SHP77 (cell line): ENCODE results near the gene ALS2CL.
A peak's percentile ranks its signal among the peaks of the same experiment; 100 is the strongest.
"Not testable (repeated sequence)": the region's sequence is repeated elsewhere in the genome, so short reads cannot be mapped to it uniquely, and the experiment has no call there.

Experiments used
- DNase-seq, 2 experiments: peaks; one replicate each; lab custom pipeline; 2025; lab: John Stamatoyannopoulos, UW

The ALS2CL gene, protein sequence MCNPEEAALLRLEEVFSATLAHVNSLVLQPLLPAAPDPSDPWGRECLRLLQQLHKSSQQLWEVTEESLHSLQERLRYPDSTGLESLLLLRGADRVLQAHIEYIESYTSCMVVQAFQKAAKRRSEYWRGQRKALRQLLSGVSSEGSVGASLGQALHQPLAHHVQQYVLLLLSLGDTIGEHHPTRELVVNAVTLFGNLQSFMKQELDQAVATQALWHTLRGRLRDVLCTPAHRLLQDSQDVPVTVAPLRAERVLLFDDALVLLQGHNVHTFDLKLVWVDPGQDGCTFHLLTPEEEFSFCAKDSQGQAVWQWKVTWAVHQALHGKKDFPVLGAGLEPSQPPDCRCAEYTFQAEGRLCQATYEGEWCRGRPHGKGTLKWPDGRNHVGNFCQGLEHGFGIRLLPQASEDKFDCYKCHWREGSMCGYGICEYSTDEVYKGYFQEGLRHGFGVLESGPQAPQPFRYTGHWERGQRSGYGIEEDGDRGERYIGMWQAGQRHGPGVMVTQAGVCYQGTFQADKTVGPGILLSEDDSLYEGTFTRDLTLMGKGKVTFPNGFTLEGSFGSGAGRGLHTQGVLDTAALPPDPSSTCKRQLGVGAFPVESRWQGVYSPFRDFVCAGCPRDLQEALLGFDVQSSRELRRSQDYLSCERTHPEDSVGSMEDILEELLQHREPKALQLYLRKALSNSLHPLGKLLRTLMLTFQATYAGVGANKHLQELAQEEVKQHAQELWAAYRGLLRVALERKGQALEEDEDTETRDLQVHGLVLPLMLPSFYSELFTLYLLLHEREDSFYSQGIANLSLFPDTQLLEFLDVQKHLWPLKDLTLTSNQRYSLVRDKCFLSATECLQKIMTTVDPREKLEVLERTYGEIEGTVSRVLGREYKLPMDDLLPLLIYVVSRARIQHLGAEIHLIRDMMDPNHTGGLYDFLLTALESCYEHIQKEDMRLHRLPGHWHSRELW

GRCh38 chr3:46693038-46693891 is at the start of gene ALS2CL:
ALS2CL (minus strand) TSS chr3:46693679; CDS start chr3:46689440, 4,239 bp downstream.
- no peak for DNase-seq

GRCh38 chr3:46742992-46743585 is 49.6 kb upstream of the ALS2CL start:
- DNase-seq: no peak

- DNase-seq: not testable (repeated sequence)
These were observed 46.1 kb upstream of the ALS2CL start for GRCh38 chr3:46739565-46739964.

DNA sequence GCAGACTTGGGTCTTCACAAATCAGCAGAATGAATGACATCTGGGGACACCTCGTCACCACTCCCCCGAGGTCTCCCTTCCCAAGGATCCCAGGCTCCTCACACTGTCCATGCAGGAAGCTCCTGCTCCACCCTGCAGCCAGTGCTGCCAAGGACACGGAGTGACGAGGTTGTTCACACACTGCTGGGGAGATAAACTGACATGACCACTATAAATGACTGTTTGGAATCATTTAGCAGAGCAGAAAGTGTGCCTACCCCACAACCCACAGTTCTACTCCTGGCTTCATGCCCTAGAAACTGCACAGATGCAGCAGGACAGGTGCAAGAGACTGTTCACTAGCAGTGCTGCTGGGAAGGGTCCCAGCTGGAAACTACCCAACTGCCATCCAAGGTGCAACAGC is 43.9 kb upstream of the ALS2CL start:
- DNase-seq: peak in 1 of 2 experiments; percentile 19

DNA sequence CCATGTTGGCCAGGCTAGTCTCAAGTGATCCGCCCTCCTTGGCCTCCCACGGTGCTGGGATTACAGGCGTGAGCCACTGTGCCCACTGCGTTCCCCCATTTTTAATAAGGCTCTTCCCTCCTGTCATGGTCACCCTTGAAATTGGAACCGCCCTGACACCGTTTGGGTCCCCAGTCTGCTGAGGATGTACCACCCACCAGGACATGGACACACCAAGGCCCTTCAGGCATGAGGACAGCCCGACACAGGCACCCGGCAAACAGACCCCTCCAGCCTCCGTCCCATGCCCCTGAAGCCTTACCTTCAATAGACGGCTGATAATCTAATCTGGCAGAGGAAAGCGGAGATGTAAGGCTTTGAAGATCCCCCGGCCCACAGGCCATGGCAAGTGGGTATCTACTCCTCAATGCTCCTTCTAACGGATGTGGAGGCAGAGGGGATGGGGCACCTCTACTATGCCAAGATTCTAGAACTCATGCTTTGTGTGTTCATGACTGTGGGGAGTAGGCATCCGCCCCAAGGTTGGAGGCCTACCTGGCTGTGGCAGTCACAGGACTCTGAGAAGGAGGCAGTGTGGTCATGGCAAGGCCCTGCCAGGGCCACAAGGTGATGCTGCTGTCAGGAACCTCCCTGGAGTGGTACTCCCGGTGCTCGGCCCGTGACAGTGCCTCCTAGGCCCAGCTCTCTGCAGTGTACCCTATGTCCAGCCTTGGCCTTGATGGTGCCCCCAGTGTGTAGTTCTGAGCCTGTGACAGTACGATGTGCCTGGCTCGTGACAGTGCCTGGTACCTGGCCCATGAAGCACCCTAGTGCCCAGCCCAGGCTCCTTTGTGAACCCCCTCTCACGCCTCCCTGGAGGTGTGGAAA is 42.8 kb upstream of the ALS2CL start:
- no peak for DNase-seq

- DNase-seq: no peak
These were observed 41.3 kb upstream of the ALS2CL start for GRCh38 chr3:46734773-46735172.

DNA sequence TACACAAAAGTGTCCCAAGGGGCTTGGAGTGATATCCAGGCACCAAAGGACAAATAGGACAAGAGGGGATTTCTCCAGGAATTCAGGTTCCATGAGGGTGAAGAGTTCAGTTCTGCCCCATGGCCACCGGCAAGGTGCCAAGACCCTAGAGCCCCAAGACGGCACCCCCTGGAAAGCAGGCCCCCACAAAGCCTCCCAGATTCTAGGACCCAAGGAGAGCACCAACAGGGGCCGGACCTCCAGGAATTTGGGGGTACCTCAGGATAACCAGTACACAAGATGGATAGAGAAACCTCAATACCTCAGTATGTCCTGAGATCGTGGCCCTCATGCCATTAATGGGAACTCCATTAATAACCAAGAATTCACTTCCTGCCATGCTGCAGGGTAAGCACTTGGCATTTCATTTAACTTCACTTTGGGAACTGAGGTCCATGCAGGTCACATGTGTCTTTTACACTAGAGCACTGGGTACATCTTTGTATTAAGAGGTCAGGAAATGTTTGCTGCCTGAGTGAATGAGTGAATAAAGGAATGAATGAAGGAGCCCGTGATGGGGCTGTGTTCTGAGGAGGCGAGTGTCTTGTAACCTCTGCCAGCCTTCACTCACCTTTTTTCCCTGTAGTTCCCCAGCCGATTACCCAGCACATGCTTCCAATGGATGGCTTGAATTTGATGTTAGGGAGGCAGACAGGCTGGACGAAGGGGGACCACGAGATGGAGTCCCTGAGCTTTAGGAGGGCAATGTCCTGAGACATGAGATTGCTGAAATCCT is 39.7 kb upstream of the ALS2CL start:
- DNase-seq: no peak

DNA sequence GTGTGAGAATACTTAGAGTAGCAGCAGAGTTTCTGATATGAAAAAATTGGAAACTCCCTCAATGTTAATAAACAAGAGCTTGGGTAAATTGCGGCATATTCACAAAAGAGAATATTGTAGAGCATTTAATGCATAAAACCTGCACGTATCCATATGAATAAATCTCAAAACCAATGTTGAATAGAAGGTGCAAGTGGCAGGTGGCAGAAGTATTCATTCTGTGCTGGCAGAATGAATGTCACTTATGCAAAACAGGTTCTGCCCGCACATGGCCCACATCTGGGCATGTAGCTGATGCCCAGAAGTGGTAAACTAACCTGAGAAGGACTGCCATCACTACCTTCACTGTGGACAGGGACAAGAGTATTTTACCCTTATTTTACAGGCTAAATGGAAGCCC is 38.3 kb upstream of the ALS2CL start:
- DNase-seq: no peak

DNA sequence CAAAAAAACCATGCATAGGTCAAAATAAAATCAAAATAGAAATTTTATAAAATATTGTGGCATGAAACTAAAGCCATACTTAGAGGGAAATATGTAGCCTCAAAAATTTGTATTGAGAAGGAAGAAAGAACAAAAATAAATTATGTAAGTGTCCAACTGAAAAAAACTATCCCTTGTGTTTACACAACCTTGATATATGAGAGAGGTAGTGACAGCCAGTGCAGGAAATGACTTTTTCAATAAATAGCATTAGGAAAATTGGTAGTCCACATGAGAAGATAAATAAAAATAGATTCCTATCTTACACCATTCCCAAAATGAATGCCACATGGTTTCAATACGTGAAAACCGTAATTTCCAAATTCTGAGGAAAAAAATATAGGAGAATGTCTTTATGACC is 37.3 kb upstream of the ALS2CL start:
- no peak for DNase-seq

DNA sequence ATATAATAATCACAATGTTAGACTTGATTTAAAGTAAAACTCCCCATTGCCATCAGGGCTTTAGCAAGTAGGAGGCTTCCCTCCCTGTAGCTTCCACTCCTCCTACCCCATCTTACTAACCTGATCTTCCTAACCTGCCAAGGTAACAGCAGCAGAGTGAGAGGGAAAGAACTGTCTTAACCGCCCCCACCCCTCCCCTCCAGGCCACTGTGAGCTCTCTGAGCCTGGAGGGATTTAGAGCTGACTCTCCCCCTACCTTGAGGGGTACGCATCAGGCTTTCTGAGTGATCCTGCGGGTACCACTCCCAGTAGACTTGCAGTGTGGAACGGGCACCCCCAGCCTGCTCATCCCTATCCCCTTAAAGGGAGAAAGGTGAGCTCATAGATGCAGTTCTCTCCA is 35.6 kb upstream of the ALS2CL start:
- DNase-seq: no peak

DNA sequence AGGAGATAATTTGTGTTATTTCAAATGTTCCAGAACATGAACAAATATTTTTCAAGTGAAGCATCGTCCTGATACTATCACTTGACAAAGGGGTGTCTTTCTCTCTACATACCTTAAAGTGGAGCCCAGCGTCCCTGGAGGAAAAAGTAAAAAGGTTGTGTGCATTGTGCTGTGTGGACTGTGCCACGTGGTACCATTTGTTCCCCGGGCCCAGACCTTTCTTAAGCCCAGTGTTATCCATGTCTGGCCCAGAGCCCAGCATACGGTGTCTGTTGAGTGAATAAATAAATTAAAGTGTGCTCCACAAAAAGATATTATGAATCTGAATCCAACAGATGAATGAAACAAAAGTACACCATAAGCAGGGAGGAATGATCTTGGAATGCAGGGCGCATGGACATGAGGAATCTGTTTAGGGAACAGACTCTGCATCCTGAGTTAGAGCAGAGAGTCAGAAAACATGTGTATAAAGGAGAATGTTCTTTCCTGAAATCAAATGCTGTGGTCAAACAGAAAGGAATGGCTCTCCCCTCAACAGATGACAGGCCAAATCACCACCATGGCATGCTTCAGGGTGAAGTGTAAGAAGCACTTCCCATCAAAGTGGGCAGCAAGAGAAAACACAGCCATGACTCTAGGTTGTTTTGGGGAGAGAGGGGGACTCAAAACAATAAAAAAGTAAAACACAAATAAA is 32.3 kb upstream of the ALS2CL start:
- no peak for DNase-seq

DNA sequence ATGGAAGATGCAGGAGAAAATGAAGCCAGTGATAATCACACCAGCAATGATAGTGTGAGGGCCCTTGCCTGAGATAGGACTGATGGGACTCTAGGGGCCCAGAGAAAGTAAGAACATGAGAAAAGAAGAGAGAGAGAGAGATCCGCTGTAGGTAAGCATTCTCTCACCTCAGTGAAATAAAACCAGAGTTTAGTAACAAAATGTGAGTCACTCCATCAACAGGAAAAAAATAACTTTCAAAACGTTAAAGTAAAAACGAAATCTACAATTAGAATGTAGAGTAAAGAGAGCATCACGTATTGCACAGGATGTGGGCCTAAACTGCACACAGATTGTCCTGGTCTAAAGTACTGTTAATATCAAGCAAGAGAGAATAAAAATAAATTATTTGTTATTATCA is 30.9 kb upstream of the ALS2CL start:
- no peak for DNase-seq

GRCh38 chr3:46722443-46722842 is 29.0 kb upstream of the ALS2CL start:
- DNase-seq: no peak

DNA sequence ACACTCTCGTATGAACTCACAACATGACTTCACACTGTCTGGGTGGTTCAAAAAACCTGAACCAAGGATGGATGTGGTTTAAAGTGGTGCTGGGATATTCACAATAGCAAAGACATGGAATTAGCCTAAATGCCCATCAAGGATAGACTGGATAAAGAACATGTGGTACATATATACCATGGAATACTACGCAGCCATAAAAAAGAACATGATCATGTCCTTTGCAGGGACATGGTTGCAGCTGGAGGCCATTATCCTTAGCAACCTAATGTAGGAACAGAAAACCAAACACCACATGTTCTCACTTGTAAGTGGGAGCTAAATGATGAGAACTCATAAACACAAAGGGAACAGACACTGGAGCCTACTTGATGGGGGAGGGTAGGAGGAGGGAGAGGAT is 27.5 kb upstream of the ALS2CL start:
- no peak for DNase-seq

GRCh38 chr3:46719735-46720271 is 26.3 kb upstream of the ALS2CL start:
- DNase-seq: no peak

DNA sequence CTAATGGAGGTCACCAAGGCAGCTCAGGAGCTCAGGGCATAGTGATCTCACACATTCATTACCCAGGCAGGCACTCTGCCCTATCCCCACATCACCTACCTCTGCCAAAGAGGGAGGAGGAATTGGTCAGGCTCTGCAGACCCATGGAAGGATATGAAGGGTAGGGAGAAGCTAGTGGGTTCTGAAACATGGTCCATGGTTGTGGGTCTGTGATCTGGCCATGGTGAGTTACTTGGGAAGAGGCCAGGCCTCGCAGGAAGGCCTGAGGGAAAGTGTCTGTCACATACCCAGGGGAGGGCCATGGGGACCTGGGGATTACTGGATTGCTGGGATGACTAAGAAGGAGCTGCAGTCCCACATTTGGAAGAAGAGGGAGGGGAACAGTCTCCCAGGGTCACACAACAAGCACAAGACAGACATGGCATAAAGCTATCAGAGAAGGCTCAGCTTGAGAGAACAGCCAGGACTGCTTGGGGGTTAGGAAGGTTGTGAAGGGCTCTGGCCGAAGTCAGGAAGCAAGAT is 25.6 kb upstream of the ALS2CL start:
- no peak for DNase-seq

GRCh38 chr3:46717447-46718231 is 24.2 kb upstream of the ALS2CL start, which contains the start of gene PRSS50:
PRSS50 (minus strand) TSS chr3:46717869; CDS start chr3:46717824, 45 bp downstream.
- DNase-seq: no peak
